H1 (cell line): Measurements from ENCODE around the gene DBH. TPM values are rescaled to one million over a fixed set of nuclear protein-coding genes. Genes with fewer than 3 reads are reported as not detected.

ENCODE experiments used
- RBBP5 ChIP-seq: IDR thresholded peaks from 2 replicates; pipeline ENCODE4 v1.7.1; 2012; ENCODE audit warnings: low read depth, mild to moderate bottlenecking, inconsistent platforms, low read length, moderate library complexity, borderline replicate concordance
- SIRT6 ChIP-seq: IDR thresholded peaks from one replicate; pipeline ENCODE4 v1.7.1; 2012; ENCODE audit warnings: low read length, inconsistent platforms
- TAF7 ChIP-seq: optimal IDR thresholded peaks from 2 replicates; pipeline ENCODE3; 2011; ENCODE audit warnings: low read depth, mild to moderate bottlenecking, inconsistent platforms, low read length, moderate library complexity, borderline replicate concordance
- polyA plus RNA-seq, 7 experiments: library from polyadenylated mRNA; depleted of rRNA in 3 of 7; stranded (reverse) in 5 of 7; unstranded in 2 of 7; fragments of >200 nt in 5 of 7; fragments of 200-250 nt in 2 of 7; gene quantifications; 1 replicate in 5 of 7; 2 replicates in 1 of 7; 4 replicates in 1 of 7; pipeline versions ENCODE4 v1.2.1 to v1.2.3, GENCODE V29; 2011 to 2013; ENCODE audit warnings: missing spikeins in 2 of 7, mixed read lengths in 2 of 7
- total RNA-seq: library from RNA; stranded (reverse); fragmentation: NEBNext Ultra II Directional; extraction: Animal tissue kit (Norgen Biotek cat#: 25700); gene quantifications from 2 replicates; pipeline ENCODE4 v1.2.1, GENCODE V29; 2021

Gene DBH
- total and polyA plus RNA-seq, 2 of the 8 experiments (the other 6 are each of a cell fraction or from before 2014, with no cell fraction given): 0.18 TPM; not detected in 1

GRCh38 chr9:133655701-133656100 is 19.5 kb downstream of the DBH start (continued):
- TF ChIP-seq TAF7 (no peak), RBBP5 (no peak), SIRT6 (no peak)
